Measurements from ENCODE around the gene SDHB.

DNA sequence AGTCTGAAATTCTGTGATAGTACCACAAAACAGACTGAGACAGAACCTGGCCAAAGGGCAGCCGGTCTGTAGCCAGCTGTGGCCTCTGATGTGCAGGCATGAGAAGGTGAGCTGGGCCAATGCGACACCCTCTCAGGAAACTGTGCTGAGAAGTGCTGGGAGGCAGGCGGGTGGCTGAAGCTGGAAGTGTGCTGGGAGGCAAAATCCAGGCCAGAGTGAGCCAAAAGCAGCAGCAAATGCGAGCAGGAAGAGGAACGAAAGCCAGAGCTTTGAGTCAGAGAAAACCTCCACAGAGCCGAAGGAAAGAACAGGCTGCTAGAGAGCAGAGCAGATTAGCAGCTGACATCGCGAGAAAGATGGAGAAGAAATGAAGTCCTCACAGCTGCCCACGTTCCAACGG is 31.9 kb downstream of the SDHB start:
- no peak for TF ChIP-seq CTCF (IDR thresholded peaks at IDR 0.05; ENCODE audit: low read length)
- no peak for TF ChIP-seq EZH2 (IDR thresholded peaks at IDR 0.05; ENCODE audit: borderline replicate concordance, low read length)
